Mucosa of rectum (tissue), 2 donors: ENCODE data around the gene HOXC10.

Experiments used
- H3K27ac ChIP-seq, 2 donors: one replicate each; pipeline ENCODE4 v1.7.0; 2013; ENCODE audit warnings: inconsistent platforms in 2 of 2, low read depth in 2 of 2, low read length in 2 of 2
- H3K27me3 ChIP-seq, 2 donors: one replicate each; pipeline ENCODE4 v1.7.0; 2013; ENCODE audit warnings: low read length in 2 of 2; ENCODE audit not compliant: control insufficient read depth in 2 of 2, insufficient read depth in 2 of 2
- H3K36me3 ChIP-seq, 2 donors: one replicate each; pipeline ENCODE4 v1.7.0; 2013; ENCODE audit warnings: low read length in 2 of 2; ENCODE audit not compliant: control insufficient read depth in 2 of 2, insufficient read depth in 2 of 2
- H3K4me1 ChIP-seq, 2 donors: one replicate each; pipeline ENCODE4 v1.7.0; 2013; ENCODE audit warnings: low read length in 2 of 2, mild to moderate bottlenecking in 1 of 2; ENCODE audit not compliant: control insufficient read depth in 2 of 2, insufficient read depth in 2 of 2
- H3K4me3 ChIP-seq, 2 donors: one replicate each; pipeline ENCODE4 v1.7.0; 2013; ENCODE audit warnings: low read length in 2 of 2
- H3K9ac ChIP-seq, 2 donors: one replicate each; pipeline ENCODE4 v1.7.0; 2013; ENCODE audit warnings: low read length in 2 of 2, low read depth in 1 of 2, mild to moderate bottlenecking in 1 of 2
- H3K9me3 ChIP-seq, 2 donors: one replicate each; pipeline ENCODE4 v1.7.0; 2013; ENCODE audit warnings: low read length in 2 of 2; ENCODE audit not compliant: control insufficient read depth in 2 of 2
- donor health status: healthy.
- donor health status: Normal muscosa, but diverticular disease.

Gene HOXC10

GRCh38 chr12:53941750-53942149 is 43.2 kb upstream of the HOXC10 start:
- no peaks in the 10 kb centered on the region for H3K9me3 ChIP-seq
- H3K4me1 ChIP-seq, result no peaks in the 10 kb centered on the region
- no peak overlapping the region for H3K9ac ChIP-seq
- no peak overlapping the region for H3K4me3 ChIP-seq
- H3K27me3 ChIP-seq, result peaks cover 74 to 76% of the 10 kb centered on the region in 2 donors
- no peaks in the 10 kb centered on the region for H3K36me3 ChIP-seq
- H3K27ac ChIP-seq, result no peak overlapping the region

- H3K4me3 ChIP-seq, result no peak overlapping the region
- H3K9me3 ChIP-seq, result no peaks in the 10 kb centered on the region
- no peak overlapping the region for H3K9ac ChIP-seq
- H3K4me1 ChIP-seq, result no peaks in the 10 kb centered on the region
- no peaks in the 10 kb centered on the region for H3K36me3 ChIP-seq
- H3K27ac ChIP-seq, result no peak overlapping the region
- H3K27me3 ChIP-seq, result peaks cover 70 to 75% of the 10 kb centered on the region in 2 donors
Measured at GRCh38 chr12:53942467-53942997, 42.4 kb upstream of the HOXC10 start.

- Histone ChIP-seq H3K9ac (no peak overlapping the region), H3K36me3 (no peaks in the 10 kb centered on the region), H3K9me3 (no peaks in the 10 kb centered on the region), H3K4me3 (no peak overlapping the region), H3K27me3 (peaks cover 74 to 79% of the 10 kb centered on the region in 2 donors), H3K4me1 (no peaks in the 10 kb centered on the region), H3K27ac (no peak overlapping the region)
Measured at GRCh38 chr12:53944209-53944608, 40.7 kb upstream of the HOXC10 start.

- Histone ChIP-seq H3K9me3 (no peaks in the 10 kb centered on the region), H3K36me3 (no peaks in the 10 kb centered on the region), H3K27ac (no peak overlapping the region), H3K4me1 (no peaks in the 10 kb centered on the region), H3K4me3 (no peak overlapping the region), H3K9ac (no peak overlapping the region), H3K27me3 (peaks cover 81 to 85% of the 10 kb centered on the region in 2 donors)
Measured at GRCh38 chr12:53944907-53945847, 39.8 kb upstream of the HOXC10 start.

DNA sequence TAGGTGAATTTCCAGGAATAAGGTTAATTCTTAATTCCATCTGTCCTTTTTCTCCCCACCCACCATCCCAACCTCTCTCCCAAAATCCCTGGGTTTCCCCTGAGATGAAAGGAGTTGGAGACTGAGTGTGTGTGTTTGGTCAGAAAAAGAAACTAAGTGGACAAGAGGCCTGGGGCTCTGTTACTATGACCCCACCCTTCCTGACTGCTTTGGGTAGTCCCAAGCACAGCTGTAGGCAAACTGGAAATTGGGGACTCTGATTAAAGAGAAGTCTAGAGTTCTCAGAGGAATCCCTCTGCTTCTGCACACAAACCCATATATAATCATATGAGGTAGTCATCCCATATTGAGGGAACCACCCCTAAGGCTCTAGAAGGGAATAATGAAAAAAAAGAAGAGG is 37.2 kb upstream of the HOXC10 start:
- no peak overlapping the region for H3K9ac ChIP-seq
- H3K27me3 ChIP-seq, result peaks cover 86 to 89% of the 10 kb centered on the region in 2 donors
- H3K4me1 ChIP-seq, result no peaks in the 10 kb centered on the region
- no peak overlapping the region for H3K4me3 ChIP-seq
- no peaks in the 10 kb centered on the region for H3K9me3 ChIP-seq
- no peak overlapping the region for H3K27ac ChIP-seq
- H3K36me3 ChIP-seq, result no peaks in the 10 kb centered on the region

DNA sequence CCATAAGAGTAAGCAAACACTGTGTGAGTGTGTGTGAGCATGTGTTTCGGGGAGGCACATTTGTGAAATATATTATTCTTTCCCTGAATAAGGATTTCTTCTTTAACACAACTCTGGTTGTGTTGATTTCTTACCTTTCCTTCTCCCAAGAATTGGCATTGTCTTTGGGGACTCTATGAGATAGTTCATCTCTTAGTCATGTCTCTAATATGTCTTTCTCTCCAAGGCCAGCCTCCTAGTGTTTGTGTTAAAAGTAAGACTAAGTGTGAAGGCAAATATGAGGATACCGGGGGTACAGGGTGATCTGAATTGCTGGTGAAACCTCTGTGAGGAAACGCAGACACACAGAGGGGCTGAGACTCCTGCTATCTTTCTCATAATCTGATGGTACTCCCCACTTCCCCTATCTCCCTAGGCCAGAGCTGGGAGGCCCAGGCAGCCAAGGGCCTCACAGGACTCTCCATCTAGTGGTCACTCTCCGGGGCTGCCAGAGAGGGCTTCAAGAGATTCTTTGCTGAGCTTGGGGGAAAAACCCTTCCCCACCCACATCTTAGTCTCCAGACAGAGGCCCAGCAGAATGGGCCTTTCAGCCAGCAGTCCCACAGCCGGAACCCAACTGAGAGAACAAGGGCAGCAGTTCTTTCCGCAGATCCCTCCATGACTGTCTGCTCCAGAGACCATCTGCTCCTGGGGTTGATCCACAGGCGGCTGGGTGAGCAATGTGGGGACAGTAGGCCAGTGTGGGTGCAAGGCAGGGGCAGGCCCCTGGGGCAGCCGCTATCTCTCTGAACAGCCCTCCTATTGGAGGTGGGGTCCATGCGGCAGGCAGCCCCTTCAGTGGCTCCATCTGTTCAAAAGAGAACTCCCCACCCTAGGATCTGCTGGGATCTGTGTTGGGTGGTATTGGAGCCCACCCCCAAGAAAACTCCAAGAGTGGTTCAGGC is 36.0 kb upstream of the HOXC10 start:
- Histone ChIP-seq H3K4me1 (no peaks in the 10 kb centered on the region), H3K36me3 (no peaks in the 10 kb centered on the region), H3K9me3 (no peaks in the 10 kb centered on the region), H3K4me3 (no peak overlapping the region), H3K9ac (no peak overlapping the region), H3K27me3 (peaks cover 88 to 92% of the 10 kb centered on the region in 2 donors), H3K27ac (no peak overlapping the region)

DNA sequence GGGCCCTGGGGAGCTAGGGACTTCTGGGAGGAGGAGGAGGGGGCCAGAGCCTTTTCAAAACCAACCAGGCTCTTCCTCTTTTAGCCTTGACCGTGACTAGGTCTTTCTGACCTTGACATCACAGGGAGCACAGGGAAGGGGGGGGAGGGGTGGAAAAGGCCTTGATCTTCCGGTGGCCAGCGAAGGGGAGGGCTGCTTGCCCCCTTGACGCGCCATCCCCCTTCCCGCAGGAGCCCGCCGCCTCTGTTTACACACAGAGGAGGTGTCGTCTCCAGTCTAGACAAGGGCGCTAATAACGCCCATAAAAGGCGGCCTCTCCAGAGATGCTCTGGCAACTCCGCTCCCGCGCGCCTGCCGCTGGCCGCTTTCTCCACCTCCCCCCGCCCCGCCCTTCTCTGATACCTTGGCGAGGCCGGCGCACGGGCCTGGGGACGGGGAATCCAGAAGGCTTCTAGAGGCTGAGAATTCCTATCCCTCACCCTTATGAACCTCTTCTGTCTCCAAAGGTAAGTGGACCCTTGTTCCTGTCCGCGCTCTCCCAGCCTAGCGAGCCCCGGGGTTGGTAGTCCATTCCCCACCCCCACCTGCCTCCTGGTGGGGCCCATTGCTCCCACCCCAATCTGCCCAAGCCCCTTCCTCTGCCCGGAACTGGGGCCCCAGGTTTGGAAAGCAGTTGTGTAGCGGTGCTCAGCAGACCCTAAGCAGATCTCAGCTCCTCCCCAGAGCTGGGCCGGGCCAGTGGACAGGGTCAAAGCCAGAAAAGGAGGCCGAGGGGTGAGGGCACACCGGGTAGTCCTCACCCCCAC is 35.1 kb upstream of the HOXC10 start:
- no peak overlapping the region for H3K27ac ChIP-seq
- no peaks in the 10 kb centered on the region for H3K9me3 ChIP-seq
- H3K27me3 ChIP-seq, result peaks cover 86 to 90% of the 10 kb centered on the region in 2 donors
- no peaks in the 10 kb centered on the region for H3K36me3 ChIP-seq
- no peak overlapping the region for H3K4me3 ChIP-seq
- H3K9ac ChIP-seq, result no peak overlapping the region
- H3K4me1 ChIP-seq, result no peaks in the 10 kb centered on the region

DNA sequence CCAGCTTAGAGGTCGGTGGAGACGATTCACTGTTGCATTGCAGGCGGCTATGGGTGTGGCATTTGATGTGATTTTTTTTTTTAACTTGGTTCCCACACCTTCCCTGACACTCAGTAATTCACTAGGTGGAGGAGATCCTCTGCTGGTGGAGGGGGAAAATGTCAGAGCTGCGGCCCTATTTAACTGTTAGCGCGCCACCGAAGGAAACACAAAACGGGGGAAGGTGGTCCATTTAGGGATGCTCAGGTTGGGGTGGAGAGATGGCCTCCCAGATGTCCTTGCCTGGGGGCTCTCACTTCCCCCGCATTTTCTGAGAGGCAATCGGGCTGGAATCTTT is 34.5 kb upstream of the HOXC10 start:
- Histone ChIP-seq H3K9me3 (no peaks in the 10 kb centered on the region), H3K27me3 (peaks cover 82 to 88% of the 10 kb centered on the region in 2 donors), H3K9ac (no peak overlapping the region), H3K27ac (no peak overlapping the region), H3K36me3 (no peaks in the 10 kb centered on the region), H3K4me3 (no peak overlapping the region), H3K4me1 (no peaks in the 10 kb centered on the region)

GRCh38 chr12:53950789-53951576 is 34.0 kb upstream of the HOXC10 start:
- no peaks in the 10 kb centered on the region for H3K9me3 ChIP-seq
- no peak overlapping the region for H3K4me3 ChIP-seq
- H3K27me3 ChIP-seq, result peaks cover 82 to 88% of the 10 kb centered on the region in 2 donors

More at GRCh38 chr12:53950789-53951576, 34.0 kb upstream of the HOXC10 start:
- H3K4me1 ChIP-seq, result no peaks in the 10 kb centered on the region
- no peaks in the 10 kb centered on the region for H3K36me3 ChIP-seq
- no peak overlapping the region for H3K27ac ChIP-seq
- no peak overlapping the region for H3K9ac ChIP-seq
